Neuronal stem cell (in vitro differentiated cells): ENCODE measurements around the gene WHAMM.

Source experiments
- DNase-seq: peaks from one replicate; pipeline ENCODE4 v3.0.0-alpha.2; 2013; ENCODE audit warnings: low spot score
- H2AFZ ChIP-seq: one replicate; pipeline ENCODE4 v1.6.1; 2013; ENCODE audit warnings: mild to moderate bottlenecking, low read length, inconsistent platforms
- H2AK5ac ChIP-seq: 2 replicates; pipeline ENCODE4 v1.6.1; 2013; ENCODE audit warnings: low read depth, mild to moderate bottlenecking, inconsistent platforms, low read length, moderate library complexity, mixed read lengths
- H2BK120ac ChIP-seq: 2 replicates; pipeline ENCODE4 v1.6.1; 2013; ENCODE audit warnings: low read depth, mild to moderate bottlenecking, inconsistent platforms, low read length, moderate library complexity, mixed read lengths
- H2BK12ac ChIP-seq: one replicate; pipeline ENCODE4 v1.6.1; 2013; ENCODE audit warnings: low read length, inconsistent platforms
- H2BK15ac ChIP-seq: 2 replicates; pipeline ENCODE4 v1.6.1; 2013; ENCODE audit warnings: mild to moderate bottlenecking, low read length, inconsistent platforms, mixed read lengths
- H2BK5ac ChIP-seq: one replicate; pipeline ENCODE4 v1.6.1; 2013; ENCODE audit warnings: inconsistent platforms, mild to moderate bottlenecking, low read length, moderate library complexity
- H3K14ac ChIP-seq: one replicate; pipeline ENCODE4 v1.6.1; 2013; ENCODE audit warnings: low read length, inconsistent platforms
- H3K18ac ChIP-seq: 2 replicates; pipeline ENCODE4 v1.6.1; 2013; ENCODE audit warnings: low read length, inconsistent platforms
- H3K23ac ChIP-seq: 2 replicates; pipeline ENCODE4 v1.6.1; 2013; ENCODE audit warnings: low read depth, mild to moderate bottlenecking, mixed read lengths, low read length, inconsistent platforms; ENCODE audit not compliant: poor library complexity
- H3K27ac ChIP-seq: replicated peaks from 3 replicates; pipeline ENCODE4 v1.5.1; 2013; ENCODE audit warnings: low read length, inconsistent platforms
- H3K27me3 ChIP-seq, 3 experiments: 2 replicates each; pipeline ENCODE4 v1.6.1; 2013; ENCODE audit warnings: low read length in 3 of 3, mild to moderate bottlenecking in 2 of 3, inconsistent platforms in 1 of 3, low read depth in 1 of 3, mixed read lengths in 1 of 3, moderate library complexity in 1 of 3; ENCODE audit not compliant: control insufficient read depth in 3 of 3, insufficient read depth in 3 of 3
- H3K36me3 ChIP-seq, 2 donors: replicated peaks in 1 of 2; 2 replicates each; pipeline ENCODE4 v1.6.1; 2013; ENCODE audit warnings: low read length in 2 of 2; ENCODE audit not compliant: control insufficient read depth in 2 of 2, insufficient read depth in 2 of 2
- H3K4ac ChIP-seq: 2 replicates; pipeline ENCODE4 v1.6.1; 2013; ENCODE audit warnings: inconsistent platforms, mild to moderate bottlenecking, low read length, moderate library complexity
- H3K4me1 ChIP-seq, 2 donors: 1 replicate in 1 of 2; 2 replicates in 1 of 2; pipeline ENCODE4 v1.6.1; 2013; ENCODE audit warnings: low read length in 2 of 2, low read depth in 1 of 2; ENCODE audit not compliant: control insufficient read depth in 2 of 2, insufficient read depth in 1 of 2
- H3K4me2 ChIP-seq: one replicate; pipeline ENCODE4 v1.6.1; 2013; ENCODE audit warnings: mild to moderate bottlenecking, low read length, inconsistent platforms; ENCODE audit not compliant: insufficient read depth, poor library complexity, severe bottlenecking
- H3K4me3 ChIP-seq, 2 donors: 2 replicates each; pipeline ENCODE4 v1.5.1; 2013; ENCODE audit warnings: low read length in 2 of 2, mild to moderate bottlenecking in 2 of 2, inconsistent platforms in 1 of 2, moderate library complexity in 1 of 2
- H3K79me1 ChIP-seq: one replicate; pipeline ENCODE4 v1.6.1; 2013; ENCODE audit warnings: low read depth, mild to moderate bottlenecking, inconsistent platforms, low read length, moderate library complexity
- H3K9ac ChIP-seq: one replicate; pipeline ENCODE4 v1.6.1; 2013; ENCODE audit warnings: mild to moderate bottlenecking, low read depth, low read length, inconsistent platforms; ENCODE audit not compliant: poor library complexity
- H3K9me3 ChIP-seq, 2 donors: replicated peaks in 1 of 2; 2 replicates each; pipeline versions ENCODE3 to v1.6.1; 2013; ENCODE audit warnings: low read length in 2 of 2, mild to moderate bottlenecking in 2 of 2, inconsistent platforms in 1 of 2, low read depth in 1 of 2, mixed read lengths in 1 of 2, moderate library complexity in 1 of 2; ENCODE audit not compliant: control insufficient read depth in 2 of 2, insufficient read depth in 1 of 2
- H4K8ac ChIP-seq: one replicate; pipeline ENCODE4 v1.6.1; 2013; ENCODE audit warnings: low read depth, mild to moderate bottlenecking, inconsistent platforms, low read length, moderate library complexity
- H4K91ac ChIP-seq: one replicate; pipeline ENCODE4 v1.6.1; 2013; ENCODE audit warnings: low read length, low read depth, mild to moderate bottlenecking, inconsistent platforms; ENCODE audit not compliant: poor library complexity
- WGBS, 2 donors: extraction: QIAGEN DNeasy Blood & Tissue Kit; methylation state at CpG; one replicate each; pipeline ENCODE4 v1.1.7; 2013; ENCODE audit warnings: missing lambda C conversion rate in 2 of 2, mixed read lengths in 1 of 2; ENCODE audit not compliant: insufficient read length in 2 of 2, insufficient replicate concordance in 1 of 2; ENCODE audit errors: extremely low coverage in 2 of 2; 5-methylcytosine and 5-hydroxymethylcytosine counted together

WHAMM gene

GRCh38 chr15:82845686-82846085 is 36.3 kb downstream of the WHAMM start:
- Histone ChIP-seq H4K8ac (no peak overlapping the region), H3K14ac (no peak overlapping the region), H3K79me1 (no peaks in the 10 kb centered on the region), H2BK15ac (no peak overlapping the region), H2AFZ (no peak overlapping the region), H3K4me3 (no peak overlapping the region), H3K36me3 (peaks cover 2 to 5% of the 10 kb centered on the region in 2 donors), H3K9ac (no peak overlapping the region), H3K4me1 (peaks cover 7 to 8% of the 10 kb centered on the region in 2 donors), H3K18ac (peak overlapping the region; percentile 29), H3K23ac (peak overlapping the region; percentile 61), H3K9me3 (peaks cover 2 to 5% of the 10 kb centered on the region in 2 donors), H3K4me2 (no peak overlapping the region), H4K91ac (no peak overlapping the region), H2BK12ac (no peak overlapping the region), H2BK5ac (no peak overlapping the region), H3K27ac (no peak overlapping the region), H3K4ac (no peak overlapping the region), H2AK5ac (no peak overlapping the region), H2BK120ac (no peak overlapping the region), H3K27me3 (peaks cover 0 to 2% (median 0%) of the 10 kb centered on the region in 3 experiments)
- no peak for DNase-seq
- WGBS, 2 donors, result no CpG with 5 or more reads among the region's 7 CpGs

- Histone ChIP-seq H3K4me1 (peaks cover 7 to 8% of the 10 kb centered on the region in 2 donors), H2BK15ac (no peak overlapping the region), H3K4ac (no peak overlapping the region), H3K14ac (no peak overlapping the region), H3K27me3 (peaks cover 0 to 2% (median 0%) of the 10 kb centered on the region in 3 experiments), H2AK5ac (no peak overlapping the region), H4K91ac (no peak overlapping the region), H4K8ac (no peak overlapping the region), H3K27ac (no peak overlapping the region), H3K18ac (no peak overlapping the region), H2BK120ac (no peak overlapping the region), H3K4me2 (no peak overlapping the region), H2BK12ac (no peak overlapping the region), H3K23ac (no peak overlapping the region), H3K4me3 (no peak overlapping the region), H3K9me3 (peaks cover 2 to 5% of the 10 kb centered on the region in 2 donors), H2BK5ac (no peak overlapping the region), H3K79me1 (no peaks in the 10 kb centered on the region), H2AFZ (no peak overlapping the region), H3K36me3 (peaks cover 4 to 11% of the 10 kb centered on the region in 2 donors), H3K9ac (no peak overlapping the region)
- DNase-seq, result no peak
- no CpG with 5 or more reads among the region's 4 CpGs for WGBS, 2 donors
Measured at GRCh38 chr15:82846621-82847020, 37.2 kb downstream of the WHAMM start.

- H2BK120ac ChIP-seq, result no peak overlapping the region
- peak overlapping the region; percentile 28 for H3K4ac ChIP-seq
- H2AFZ ChIP-seq, result no peak overlapping the region
- no peak overlapping the region for H4K91ac ChIP-seq
- peaks cover 2 to 5% of the 10 kb centered on the region in 2 donors for H3K9me3 ChIP-seq
- H3K79me1 ChIP-seq, result no peaks in the 10 kb centered on the region
- DNase-seq, result no peak
- no peak overlapping the region for H2BK15ac ChIP-seq
- no peak overlapping the region for H2BK5ac ChIP-seq
- no peak overlapping the region for H3K27ac ChIP-seq
- H3K4me1 ChIP-seq, result peaks cover 7 to 13% of the 10 kb centered on the region in 2 donors
- no peak overlapping the region for H3K4me2 ChIP-seq
- no CpG with 5 or more reads among the region's 8 CpGs for WGBS, 2 donors
- H3K36me3 ChIP-seq, result peaks cover 4 to 13% of the 10 kb centered on the region in 2 donors
- H4K8ac ChIP-seq, result no peak overlapping the region
- H3K23ac ChIP-seq, result no peak overlapping the region
- no peak overlapping the region for H2BK12ac ChIP-seq
- H3K9ac ChIP-seq, result no peak overlapping the region
- H3K18ac ChIP-seq, result no peak overlapping the region
- H3K27me3 ChIP-seq, result peaks cover 0 to 2% (median 0%) of the 10 kb centered on the region in 3 experiments
- H3K14ac ChIP-seq, result no peak overlapping the region
- no peak overlapping the region for H3K4me3 ChIP-seq
- peak overlapping the region; percentile 9 for H2AK5ac ChIP-seq
Measured at GRCh38 chr15:82847703-82848102, 38.3 kb downstream of the WHAMM start.

GRCh38 chr15:82848241-82848993 is 39.0 kb downstream of the WHAMM start:
- H3K79me1 ChIP-seq, result no peaks in the 10 kb centered on the region
- no peak for DNase-seq

More at GRCh38 chr15:82848241-82848993, 39.0 kb downstream of the WHAMM start:
- Histone ChIP-seq H3K36me3 (peaks cover 4 to 13% of the 10 kb centered on the region in 2 donors), H2AFZ (no peak overlapping the region), H3K27ac (no peak overlapping the region), H3K9ac (no peak overlapping the region), H3K4ac (peak overlapping the region; percentile 28), H3K18ac (no peak overlapping the region), H4K8ac (no peak overlapping the region), H2AK5ac (peak overlapping the region; percentile 9), H3K27me3 (peaks cover 0 to 2% (median 0%) of the 10 kb centered on the region in 3 experiments), H2BK5ac (no peak overlapping the region), H2BK12ac (no peak overlapping the region), H2BK120ac (no peak overlapping the region), H3K14ac (no peak overlapping the region), H2BK15ac (no peak overlapping the region), H3K4me3 (no peak overlapping the region), H3K23ac (no peak overlapping the region), H3K4me1 (peaks cover 7 to 15% of the 10 kb centered on the region in 2 donors), H3K4me2 (no peak overlapping the region), H3K9me3 (peaks cover 2 to 5% of the 10 kb centered on the region in 2 donors), H4K91ac (no peak overlapping the region)
- WGBS, 2 donors, result no CpG with 5 or more reads among the region's 9 CpGs
